Pons (tissue), 1 donor: Measurements from ENCODE around the gene SLF1.
"Not testable (repeated sequence)": the region's sequence is repeated elsewhere in the genome, so short reads cannot be mapped to it uniquely, and the experiment has no call there.

Experiments used
- DNase-seq: peaks from one replicate; pipeline ENCODE4 v3.0.0-alpha.2; 2016; ENCODE audit warnings: low spot score

The SLF1 gene

DNA sequence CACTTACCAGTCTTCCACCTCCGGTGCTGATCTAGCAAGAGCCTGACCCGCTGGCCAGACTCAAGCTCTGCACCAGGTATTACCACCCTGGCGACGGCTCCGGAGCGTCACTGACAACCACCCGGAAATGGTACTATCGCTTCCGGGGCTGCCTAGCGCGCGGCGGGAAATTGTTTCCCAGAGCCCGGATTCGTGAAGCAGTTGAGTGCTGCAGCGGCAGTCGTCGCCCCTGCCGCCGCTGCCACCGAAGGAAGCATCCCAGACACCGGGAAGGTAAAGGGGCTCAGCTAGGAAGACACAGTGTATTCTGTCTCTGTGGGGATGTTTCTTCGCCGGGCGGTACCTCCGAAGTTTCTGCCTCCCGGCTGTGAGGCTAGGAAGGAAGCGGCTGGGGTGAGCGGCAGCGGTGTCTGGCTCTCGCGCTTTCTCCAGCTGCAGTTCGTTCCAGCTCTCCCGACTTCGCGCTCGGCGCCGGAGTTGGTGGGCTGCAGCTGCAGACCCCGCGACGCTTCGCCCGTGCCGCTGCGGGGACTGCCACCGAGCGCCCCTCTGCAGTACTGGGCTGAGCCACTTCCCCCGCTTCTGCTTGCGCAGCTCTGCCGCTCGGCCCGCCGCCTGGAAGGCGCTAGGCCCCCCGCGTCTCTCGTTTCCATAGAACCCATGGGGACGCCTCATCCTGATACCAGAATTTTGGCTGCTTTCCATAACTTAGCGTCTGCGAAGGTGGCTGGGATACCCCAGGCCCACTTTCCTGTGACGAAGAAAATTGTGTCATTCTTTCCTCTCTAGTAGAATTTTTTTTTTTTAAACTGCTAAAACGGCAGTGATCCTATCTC is at the start of gene SLF1, which contains the start of gene KIAA0825:
Gene SLF1, plus strand, starts transcription at position 177 of the 836 bp plus-strand sequence. CDS start 10,142 bp downstream, outside the sequence.
Gene KIAA0825, minus strand, starts transcription at position 112 of the 836 bp plus-strand sequence. CDS start 81,478 bp downstream, outside the sequence.
- DNase-seq = peak; percentile 77

DNA sequence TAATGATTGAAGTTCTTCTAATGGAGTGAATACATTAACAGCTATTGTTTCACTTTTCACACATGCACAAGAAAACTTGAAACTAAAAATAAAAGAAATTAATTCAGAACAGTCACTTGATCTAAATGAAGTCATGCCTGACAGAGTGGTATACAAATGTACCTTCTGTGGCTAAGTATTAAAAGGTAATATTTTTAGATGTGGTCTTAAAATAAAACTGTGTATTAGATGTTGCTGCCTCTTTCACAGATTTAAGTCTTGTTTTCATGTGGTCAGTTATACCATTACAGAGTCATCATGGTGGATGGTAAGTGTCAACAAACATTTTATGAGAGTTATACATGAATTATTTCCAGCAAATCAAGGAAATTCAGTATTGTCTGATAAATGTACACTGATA is 47.1 kb upstream of the SLF1 start:
- DNase-seq = no peak

GRCh38 chr5:94573349-94573748 is 45.1 kb upstream of the SLF1 start:
- not testable (repeated sequence) for DNase-seq

- DNase-seq = no peak
Observed at GRCh38 chr5:94575196-94575595, 43.3 kb upstream of the SLF1 start.

- no peak for DNase-seq
Observed at GRCh38 chr5:94577466-94578245, 40.8 kb upstream of the SLF1 start.

- DNase-seq = no peak
Observed at GRCh38 chr5:94595281-94595840, 23.1 kb upstream of the SLF1 start.

- DNase-seq = no peak
Observed at GRCh38 chr5:94613583-94613982, 4.9 kb upstream of the SLF1 start.

GRCh38 chr5:94614156-94614805 is 4.2 kb upstream of the SLF1 start:
- DNase-seq = no peak

- no peak for DNase-seq
Observed at GRCh38 chr5:94615862-94616261, 2.6 kb upstream of the SLF1 start.

- DNase-seq = peak; percentile 39
Observed at GRCh38 chr5:94618029-94618492, 408 bp upstream of the SLF1 start.

- DNase-seq = no peak
Observed at GRCh38 chr5:94620256-94620655, 1.8 kb downstream of the SLF1 start.

GRCh38 chr5:94621763-94622162 is 3.3 kb downstream of the SLF1 start:
- no peak for DNase-seq

GRCh38 chr5:94623011-94623410 is 4.5 kb downstream of the SLF1 start:
- no peak for DNase-seq

DNA sequence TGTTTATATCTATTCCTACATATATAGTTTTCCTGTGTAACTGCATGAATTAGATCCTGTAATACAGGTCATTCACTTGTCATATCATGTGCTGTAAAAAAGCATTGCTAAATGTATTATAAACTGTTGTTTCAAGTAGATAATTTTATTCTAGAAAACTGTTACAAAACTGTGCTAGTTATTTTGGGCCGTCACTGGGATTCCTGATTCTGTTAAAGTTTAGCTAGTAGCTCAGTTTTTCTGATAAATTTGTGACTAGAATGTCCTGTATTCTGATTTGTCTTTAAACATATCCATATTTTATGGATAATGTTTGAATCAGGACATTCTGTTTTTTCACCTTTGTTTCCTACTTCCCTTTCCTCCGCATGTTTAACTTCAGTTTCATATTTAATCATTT is 5.4 kb downstream of the SLF1 start:
- no peak for DNase-seq

DNA sequence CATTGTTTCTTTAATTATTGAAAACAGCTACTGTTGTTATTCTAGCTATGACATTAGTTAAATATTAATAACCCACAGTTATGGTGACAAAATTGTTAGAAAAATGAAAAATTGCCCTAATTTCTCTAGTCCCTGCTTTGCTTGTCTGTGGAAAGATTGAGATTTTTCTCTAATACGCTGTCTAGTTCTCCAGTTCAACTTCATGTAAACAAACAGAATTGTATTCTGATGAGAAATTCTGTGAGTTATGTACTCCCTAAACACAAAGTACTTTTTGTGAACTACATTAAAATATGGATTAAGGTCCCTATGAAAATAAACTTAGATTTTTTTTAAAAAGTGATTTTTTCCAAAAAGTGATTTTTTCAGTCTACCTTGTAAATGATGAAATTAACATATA is 8.7 kb downstream of the SLF1 start:
- DNase-seq = no peak

DNA sequence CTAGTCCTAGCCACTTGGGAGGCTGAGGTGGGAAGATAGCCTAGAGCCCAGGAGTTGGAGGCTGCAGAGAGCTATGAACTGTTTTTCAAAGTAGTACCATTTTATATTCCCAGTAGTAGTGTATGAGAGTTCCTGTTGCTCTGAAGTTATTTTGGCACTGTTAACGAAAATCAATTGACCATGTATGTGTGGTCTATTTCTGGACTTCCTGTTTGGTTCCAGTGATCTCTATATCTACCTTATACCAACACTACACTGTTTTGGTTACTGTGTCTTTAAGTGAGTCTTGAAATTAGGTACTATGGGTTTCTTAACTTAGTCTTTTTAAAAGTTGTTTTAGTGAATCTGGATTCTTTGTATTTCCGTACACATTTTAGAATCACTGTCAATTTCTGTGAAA is 13.6 kb downstream of the SLF1 start:
- DNase-seq = no peak

- no peak for DNase-seq
Observed at GRCh38 chr5:94640176-94640575, 21.7 kb downstream of the SLF1 start.

GRCh38 chr5:94645053-94645452 is 26.6 kb downstream of the SLF1 start:
- no peak for DNase-seq

GRCh38 chr5:94646758-94647157 is 28.3 kb downstream of the SLF1 start:
- DNase-seq = no peak

DNA sequence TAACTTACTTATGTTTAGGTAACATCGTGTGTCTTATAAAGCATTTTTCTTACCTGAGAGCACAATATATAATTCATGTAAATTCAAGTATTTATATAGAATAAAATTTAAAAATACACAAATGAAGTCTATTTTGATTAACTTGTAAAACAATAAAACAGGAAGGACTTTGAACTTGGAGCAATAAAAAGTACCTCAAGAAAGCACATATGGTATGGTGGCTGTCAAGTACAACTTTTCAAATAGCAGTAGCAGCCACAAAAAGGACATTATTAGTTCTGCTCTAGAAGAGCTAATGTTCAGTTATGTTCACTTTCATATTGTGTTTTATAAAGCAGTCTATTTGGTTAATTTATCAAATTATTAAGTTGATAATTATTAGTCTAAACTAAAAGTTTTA is 31.4 kb downstream of the SLF1 start:
- DNase-seq = no peak

GRCh38 chr5:94658272-94658671 is 39.8 kb downstream of the SLF1 start:
- no peak for DNase-seq

DNA sequence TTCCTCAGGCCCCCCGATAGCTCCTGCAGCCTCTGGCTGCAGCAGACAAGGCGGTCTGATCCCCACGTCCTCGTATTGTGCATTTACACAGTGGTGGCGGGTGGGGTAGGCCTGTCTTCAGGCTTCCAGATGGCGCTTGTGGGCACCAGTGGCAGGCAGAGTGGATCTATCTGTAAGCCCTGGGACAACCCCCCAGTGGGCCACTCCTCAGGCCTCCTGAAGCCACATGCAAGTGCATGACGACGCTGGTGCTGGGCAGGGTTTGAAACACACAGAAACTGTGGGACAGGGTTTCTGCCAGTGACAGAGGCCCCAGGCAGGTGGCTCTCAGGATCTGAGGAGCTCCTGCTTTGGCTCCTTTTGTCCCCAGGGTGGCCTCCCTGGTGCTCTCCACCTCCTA is 42.0 kb downstream of the SLF1 start:
- no peak for DNase-seq
